Measurements from ENCODE around the gene ETFA.

GRCh38 chr15:76239786-76240185, 71.5 kb downstream of the ETFA start:
- TF ChIP-seq POLR2A (IDR thresholded peaks at IDR 0.05; ENCODE audit: low read length), result no peak
- TF ChIP-seq GATA1 (IDR thresholded peaks at IDR 0.05; ENCODE audit: low read depth, low read length), result no peak

Measured in erythroblast (primary cell).